Cardiac muscle cell (in vitro differentiated cells and primary cell): ENCODE data around the gene C1QC. TPM values are rescaled to one million over a fixed set of nuclear protein-coding genes. Genes with fewer than 3 reads are reported as not detected.
"Not testable (repeated sequence)": the region's sequence is repeated elsewhere in the genome, so short reads cannot be mapped to it uniquely, and the experiment has no call there.

Experiments
- DNase-seq, 2 donors: peaks; one replicate each; pipeline versions ENCODE4 v3.0.0 to v3.0.0-alpha.2; 2010 to 2017; ENCODE audit warnings: low read depth in 1 of 2, low spot score in 1 of 2
- H3K27ac ChIP-seq: fragments of 200-600 bp; sonication (generic); 2 replicates; pipeline ENCODE4 v1.5.1; 2016
- H3K27me3 ChIP-seq: fragments of 200-600 bp; sonication (generic); 2 replicates; pipeline ENCODE4 v1.6.0; 2016; ENCODE audit warnings: control low read depth
- H3K36me3 ChIP-seq: fragments of 200-600 bp; sonication (generic); 2 replicates; pipeline ENCODE4 v1.5.1; 2016; ENCODE audit warnings: control low read depth
- H3K4me1 ChIP-seq: fragments of 200-600 bp; sonication (generic); 2 replicates; pipeline ENCODE4 v1.8.1; 2017; ENCODE audit warnings: low read depth, mild to moderate bottlenecking, mixed run types
- H3K4me3 ChIP-seq: fragments of 200-600 bp; sonication (generic); 2 replicates; pipeline ENCODE4 v1.5.1; 2016; ENCODE audit warnings: mild to moderate bottlenecking
- H3K9me3 ChIP-seq: fragments of 200-600 bp; sonication (generic); 2 replicates; pipeline ENCODE4 v1.5.1; 2017; ENCODE audit warnings: low read depth, mild to moderate bottlenecking, control low read depth
- CTCF ChIP-seq: IDR thresholded peaks from 2 replicates; pipeline ENCODE4 v1.5.1; 2012; ENCODE audit warnings: low read depth, mild to moderate bottlenecking, low read length
- polyA plus RNA-seq: library from polyadenylated mRNA; unstranded; fragments of >200 nt; fragmentation: Nextera tagmentation; extraction: Ambion mirVana; gene quantifications from 2 replicates; pipeline ENCODE4 v1.2.1, GENCODE V29; 2016
- total RNA-seq: library from RNA; depleted of rRNA; stranded (reverse); fragments of >200 nt; gene quantifications from 2 replicates; pipeline ENCODE4 v1.2.3, GENCODE V29; 2016

Gene C1QC
- total and polyA plus RNA-seq, 2 experiments from 2014 or later, result not detected

GRCh38 chr1:22661880-22662279 is 18.4 kb downstream of the C1QC start:
- H3K9me3 ChIP-seq, result no peaks in the 10 kb centered on the region
- no peak overlapping the region for H3K27ac ChIP-seq
- DNase-seq, result no peak
- TF ChIP-seq CTCF, result no peak
- no peaks in the 10 kb centered on the region for H3K36me3 ChIP-seq
- no peak overlapping the region for H3K4me3 ChIP-seq
- H3K4me1 ChIP-seq, result no peaks in the 10 kb centered on the region
- H3K27me3 ChIP-seq, result peaks cover 7% of the 10 kb centered on the region

- DNase-seq, result peak in 1 of 2 donors; percentile 32
- no peak for TF ChIP-seq CTCF
- Histone ChIP-seq H3K4me1 (no peaks in the 10 kb centered on the region), H3K36me3 (no peaks in the 10 kb centered on the region), H3K27me3 (peaks cover 3% of the 10 kb centered on the region), H3K4me3 (no peak overlapping the region), H3K9me3 (no peaks in the 10 kb centered on the region), H3K27ac (no peak overlapping the region)
These were observed 18.9 kb downstream of the C1QC start for GRCh38 chr1:22662318-22662717.

- Histone ChIP-seq H3K36me3 (no peaks in the 10 kb centered on the region), H3K9me3 (no peaks in the 10 kb centered on the region), H3K27me3 (no peaks in the 10 kb centered on the region), H3K4me1 (no peaks in the 10 kb centered on the region), H3K4me3 (no peak overlapping the region), H3K27ac (no peak overlapping the region)
- DNase-seq, result no peak
- TF ChIP-seq CTCF, result no peak
These were observed 19.6 kb downstream of the C1QC start for GRCh38 chr1:22662986-22663408.

GRCh38 chr1:22665752-22666151 is 22.3 kb downstream of the C1QC start:
- no peaks in the 10 kb centered on the region for H3K36me3 ChIP-seq
- H3K27me3 ChIP-seq, result no peaks in the 10 kb centered on the region
- peak; percentile 57 for TF ChIP-seq CTCF
- H3K4me3 ChIP-seq, result no peak overlapping the region
- peak; percentile 41 to 64 for DNase-seq
- no peak overlapping the region for H3K27ac ChIP-seq
- H3K4me1 ChIP-seq, result no peaks in the 10 kb centered on the region
- no peaks in the 10 kb centered on the region for H3K9me3 ChIP-seq

GRCh38 chr1:22666412-22666811 is 23.0 kb downstream of the C1QC start:
- DNase-seq, result no peak
- no peaks in the 10 kb centered on the region for H3K9me3 ChIP-seq
- no peaks in the 10 kb centered on the region for H3K36me3 ChIP-seq
- no peak overlapping the region for H3K4me3 ChIP-seq
- no peak for TF ChIP-seq CTCF
- no peaks in the 10 kb centered on the region for H3K4me1 ChIP-seq
- H3K27me3 ChIP-seq, result no peaks in the 10 kb centered on the region
- H3K27ac ChIP-seq, result no peak overlapping the region

GRCh38 chr1:22668840-22669239 is 25.4 kb downstream of the C1QC start:
- not testable (repeated sequence) for H3K27me3 ChIP-seq, DNase-seq, H3K4me3 ChIP-seq, H3K36me3 ChIP-seq, H3K9me3 ChIP-seq, H3K4me1 ChIP-seq, H3K27ac ChIP-seq
